Measurements from ENCODE around the gene CD69.
"Not testable (repeated sequence)": the region's sequence is repeated elsewhere in the genome, so short reads cannot be mapped to it uniquely, and the experiment has no call there.

CD69 gene

GRCh38 chr12:9752145-9752933 is 8.4 kb downstream of the CD69 start:
- no peak overlapping the region for H2AFZ ChIP-seq (ENCODE audit: low read depth, low read length)
- H3K4me1 ChIP-seq (ENCODE audit: insufficient read depth, low read length), result no peaks in the 10 kb centered on the region
- H3K27me3 ChIP-seq (ENCODE audit: insufficient read depth, low read length), result no peaks in the 10 kb centered on the region
- H3K4me3 ChIP-seq (ENCODE audit: low read length), result no peak overlapping the region
- no peaks in the 10 kb centered on the region for H3K36me3 ChIP-seq (ENCODE audit: insufficient read depth, low read length)
- no peaks in the 10 kb centered on the region for H3K9me3 ChIP-seq (ENCODE audit: low read length)

GRCh38 chr12:9751204-9752144 is 9.2 kb downstream of the CD69 start:
- Histone ChIP-seq H3K4me3 (ENCODE audit: low read length) (no peak overlapping the region), H3K4me1 (ENCODE audit: insufficient read depth, low read length) (no peaks in the 10 kb centered on the region), H2AFZ (ENCODE audit: low read depth, low read length) (no peak overlapping the region)

GRCh38 chr12:9750276-9751203 is 10.2 kb downstream of the CD69 start:
- no peak overlapping the region for H3K4me3 ChIP-seq (ENCODE audit: low read length)
- no peaks in the 10 kb centered on the region for H3K4me1 ChIP-seq (ENCODE audit: insufficient read depth, low read length)
- H2AFZ ChIP-seq (ENCODE audit: low read depth, low read length), result no peak overlapping the region
- no peaks in the 10 kb centered on the region for H3K36me3 ChIP-seq (ENCODE audit: insufficient read depth, low read length)
- no peaks in the 10 kb centered on the region for H3K9me3 ChIP-seq (ENCODE audit: low read length)
- H3K27me3 ChIP-seq (ENCODE audit: insufficient read depth, low read length), result no peaks in the 10 kb centered on the region

More at GRCh38 chr12:9751204-9752144, 9.2 kb downstream of the CD69 start:
- no peaks in the 10 kb centered on the region for H3K27me3 ChIP-seq (ENCODE audit: insufficient read depth, low read length)
- no peaks in the 10 kb centered on the region for H3K36me3 ChIP-seq (ENCODE audit: insufficient read depth, low read length)
- no peaks in the 10 kb centered on the region for H3K9me3 ChIP-seq (ENCODE audit: low read length)

GRCh38 chr12:9749640-9750039 is 11.1 kb downstream of the CD69 start:
- no peak overlapping the region for H2AFZ ChIP-seq (ENCODE audit: low read depth, low read length)
- H3K4me1 ChIP-seq (ENCODE audit: insufficient read depth, low read length), result no peaks in the 10 kb centered on the region
- no peaks in the 10 kb centered on the region for H3K36me3 ChIP-seq (ENCODE audit: insufficient read depth, low read length)
- H3K27me3 ChIP-seq (ENCODE audit: insufficient read depth, low read length), result no peaks in the 10 kb centered on the region
- H3K4me3 ChIP-seq (ENCODE audit: low read length), result no peak overlapping the region
- no peaks in the 10 kb centered on the region for H3K9me3 ChIP-seq (ENCODE audit: low read length)

DNA sequence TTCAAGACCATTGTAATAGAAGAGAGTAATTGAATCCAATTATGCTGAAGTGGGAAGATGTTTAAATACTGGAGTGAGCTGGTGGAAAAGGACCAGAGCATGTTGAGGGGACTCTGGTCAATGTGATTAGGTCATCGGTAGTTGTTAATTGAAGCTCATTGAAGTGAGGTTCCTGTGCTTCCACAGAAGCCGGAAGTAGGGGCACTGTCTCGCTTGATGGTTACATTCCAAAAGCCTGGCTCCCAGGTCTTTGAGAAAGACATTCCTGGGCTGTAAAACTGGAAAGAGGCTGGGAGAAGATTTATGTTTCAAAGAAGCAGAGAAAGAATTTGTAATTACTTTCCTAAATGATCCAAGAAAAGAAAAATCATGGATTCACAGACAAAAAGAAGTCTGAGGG is 15.5 kb downstream of the CD69 start:
- Histone ChIP-seq H3K4me3 (ENCODE audit: low read length) (no peak overlapping the region), H3K27me3 (ENCODE audit: insufficient read depth, low read length) (no peaks in the 10 kb centered on the region), H2AFZ (ENCODE audit: low read depth, low read length) (no peak overlapping the region), H3K4me1 (ENCODE audit: insufficient read depth, low read length) (no peaks in the 10 kb centered on the region), H3K36me3 (ENCODE audit: insufficient read depth, low read length) (no peaks in the 10 kb centered on the region), H3K9me3 (ENCODE audit: low read length) (no peaks in the 10 kb centered on the region)

- H3K27me3 ChIP-seq (ENCODE audit: insufficient read depth, low read length), result no peaks in the 10 kb centered on the region
- no peaks in the 10 kb centered on the region for H3K4me1 ChIP-seq (ENCODE audit: insufficient read depth, low read length)
- no peak overlapping the region for H3K4me3 ChIP-seq (ENCODE audit: low read length)
- no peak overlapping the region for H2AFZ ChIP-seq (ENCODE audit: low read depth, low read length)
- H3K36me3 ChIP-seq (ENCODE audit: insufficient read depth, low read length), result no peaks in the 10 kb centered on the region
- no peaks in the 10 kb centered on the region for H3K9me3 ChIP-seq (ENCODE audit: low read length)
Measured at GRCh38 chr12:9742661-9743060, 18.0 kb downstream of the CD69 start.

DNA sequence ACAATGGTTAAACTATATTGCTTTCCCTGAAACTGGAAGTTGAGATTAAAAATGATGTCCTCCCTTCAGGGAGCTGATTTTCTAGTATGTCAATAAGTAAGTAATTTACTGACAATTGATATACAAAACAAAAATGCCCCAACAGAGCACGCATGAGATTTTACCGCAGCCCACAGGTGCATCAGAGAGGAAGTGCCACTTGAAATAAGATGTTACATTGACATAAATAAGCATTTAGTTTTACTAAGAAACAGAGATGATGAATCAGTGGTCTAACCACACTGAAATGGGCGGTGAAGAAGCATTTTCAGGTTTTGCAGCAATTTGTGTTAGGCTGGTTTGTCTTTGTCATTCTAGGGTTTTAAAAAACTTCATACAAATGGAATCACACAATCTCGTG is 19.0 kb downstream of the CD69 start:
- Histone ChIP-seq H3K4me3 (ENCODE audit: low read length) (no peak overlapping the region), H3K27me3 (ENCODE audit: insufficient read depth, low read length) (no peaks in the 10 kb centered on the region), H3K9me3 (ENCODE audit: low read length) (no peaks in the 10 kb centered on the region), H3K36me3 (ENCODE audit: insufficient read depth, low read length) (no peaks in the 10 kb centered on the region), H2AFZ (ENCODE audit: low read depth, low read length) (no peak overlapping the region), H3K4me1 (ENCODE audit: insufficient read depth, low read length) (no peaks in the 10 kb centered on the region)

DNA sequence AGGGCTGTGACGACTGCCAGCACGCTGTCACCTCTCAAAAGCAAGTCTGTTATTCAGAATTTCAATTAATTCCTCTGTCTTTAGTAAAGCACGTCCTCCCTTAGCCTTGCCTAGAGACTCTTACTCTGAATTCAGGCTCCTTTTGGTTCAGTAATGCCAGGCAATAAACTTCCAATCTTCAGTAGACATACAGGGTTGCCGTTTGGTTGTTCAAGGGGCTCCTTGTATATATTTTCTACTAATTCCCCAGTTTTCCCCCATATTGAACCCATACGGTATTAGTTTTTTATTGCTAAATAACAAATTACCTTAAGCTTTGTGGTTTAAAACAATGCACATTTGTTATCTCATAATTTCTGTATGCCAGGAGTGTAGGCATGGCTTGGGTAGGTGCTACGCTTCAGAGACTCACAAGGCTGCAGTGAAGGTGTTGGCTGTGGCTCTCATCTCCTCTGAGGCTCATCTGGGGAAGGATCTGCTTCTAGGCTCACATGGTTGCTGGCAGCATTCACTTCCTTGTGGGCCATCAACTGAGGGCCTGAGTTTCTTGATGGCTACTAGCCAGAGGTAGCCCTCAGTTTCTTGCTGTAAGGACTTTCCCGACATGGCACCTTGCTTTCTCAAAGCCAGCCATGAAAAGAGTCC is 20.5 kb downstream of the CD69 start:
- no peaks in the 10 kb centered on the region for H3K27me3 ChIP-seq (ENCODE audit: insufficient read depth, low read length)
- no peak overlapping the region for H3K4me3 ChIP-seq (ENCODE audit: low read length)
- no peaks in the 10 kb centered on the region for H3K36me3 ChIP-seq (ENCODE audit: insufficient read depth, low read length)
- no peaks in the 10 kb centered on the region for H3K4me1 ChIP-seq (ENCODE audit: insufficient read depth, low read length)
- H3K9me3 ChIP-seq (ENCODE audit: low read length), result no peaks in the 10 kb centered on the region
- H2AFZ ChIP-seq (ENCODE audit: low read depth, low read length), result no peak overlapping the region

- not testable (repeated sequence) for H3K4me1 ChIP-seq (ENCODE audit: insufficient read depth, low read length); H2AFZ ChIP-seq (ENCODE audit: low read depth, low read length); H3K9me3 ChIP-seq (ENCODE audit: low read length); H3K4me3 ChIP-seq (ENCODE audit: low read length); H3K36me3 ChIP-seq (ENCODE audit: insufficient read depth, low read length); H3K27me3 ChIP-seq (ENCODE audit: insufficient read depth, low read length)
Measured at GRCh38 chr12:9739404-9740105, 21.1 kb downstream of the CD69 start.

DNA sequence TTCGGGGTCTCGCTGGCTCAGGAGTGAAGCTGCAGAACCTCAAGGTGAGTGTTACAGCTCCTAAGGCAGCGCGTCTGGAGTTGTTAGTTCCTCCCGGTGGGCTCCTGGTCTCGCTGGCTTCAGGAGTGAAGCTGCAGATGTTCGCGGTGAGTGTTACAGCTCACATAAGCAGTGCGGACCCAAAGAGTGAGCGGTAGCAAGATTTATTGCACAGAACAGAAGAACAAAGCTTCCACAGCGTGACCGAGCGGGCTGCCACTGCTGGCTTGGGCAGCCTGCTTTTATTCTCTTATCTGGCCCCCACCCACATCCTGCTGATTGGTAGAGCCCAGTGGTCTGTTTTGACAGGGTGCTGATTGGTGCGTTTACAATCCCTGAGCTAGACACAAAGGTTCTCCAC is 21.8 kb downstream of the CD69 start:
- not testable (repeated sequence) for H3K4me3 ChIP-seq (ENCODE audit: low read length); H3K27me3 ChIP-seq (ENCODE audit: insufficient read depth, low read length); H3K36me3 ChIP-seq (ENCODE audit: insufficient read depth, low read length); H3K4me1 ChIP-seq (ENCODE audit: insufficient read depth, low read length); H2AFZ ChIP-seq (ENCODE audit: low read depth, low read length); H3K9me3 ChIP-seq (ENCODE audit: low read length)

- Histone ChIP-seq H3K4me3 (ENCODE audit: low read length) (no peak overlapping the region), H2AFZ (ENCODE audit: low read depth, low read length) (no peak overlapping the region), H3K36me3 (ENCODE audit: insufficient read depth, low read length) (no peaks in the 10 kb centered on the region), H3K27me3 (ENCODE audit: insufficient read depth, low read length) (no peaks in the 10 kb centered on the region), H3K9me3 (ENCODE audit: low read length) (no peaks in the 10 kb centered on the region), H3K4me1 (ENCODE audit: insufficient read depth, low read length) (no peaks in the 10 kb centered on the region)
Measured at GRCh38 chr12:9736936-9737705, 23.6 kb downstream of the CD69 start.

All from neuron (in vitro differentiated cells).